ENCODE results near the gene TRMT61A.
"Not testable (repeated sequence)": the region's sequence is repeated elsewhere in the genome, so short reads cannot be mapped to it uniquely, and the experiment has no call there.

The TRMT61A gene

DNA sequence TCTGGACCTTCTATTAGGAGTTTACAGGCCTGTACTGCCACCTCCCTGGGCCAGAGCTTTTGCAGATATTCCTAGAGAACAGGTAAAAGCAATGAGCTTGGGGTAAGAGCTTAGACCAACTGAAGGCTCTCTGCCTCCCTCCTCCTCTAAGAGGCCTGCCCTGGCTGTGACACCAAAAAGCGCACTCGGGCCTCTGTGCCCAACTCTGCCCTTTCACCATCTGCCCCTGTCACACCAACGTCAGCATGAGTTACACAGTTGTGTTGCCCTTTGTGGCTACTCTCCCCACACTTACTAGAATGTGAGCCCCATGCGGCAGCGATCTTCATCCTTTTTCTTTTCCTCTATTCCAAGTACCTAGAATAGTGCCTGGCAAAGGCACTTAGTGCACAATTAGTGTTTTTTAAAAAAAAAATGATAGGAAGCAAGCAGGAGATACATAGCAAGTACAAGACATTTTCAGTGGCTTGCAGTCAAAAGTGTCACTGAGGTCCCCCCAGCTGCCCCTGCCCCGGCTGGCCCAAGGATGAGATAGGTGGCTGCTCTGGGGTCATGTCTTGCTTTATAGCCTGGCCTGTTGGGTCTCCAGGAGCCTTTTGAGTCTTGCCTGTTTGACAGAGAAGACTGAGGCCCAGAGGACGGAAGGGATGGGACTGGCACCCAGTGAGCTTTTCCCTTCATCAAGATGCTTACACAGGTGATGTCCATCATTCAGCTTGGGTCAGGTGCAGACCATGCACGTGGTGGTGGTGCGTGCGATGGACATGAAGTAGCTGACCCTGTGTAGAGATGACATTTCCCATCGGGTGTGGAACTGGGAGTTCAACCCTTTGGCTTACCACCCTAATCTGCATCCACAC lies 18.9 kb upstream of the TRMT61A start:
- DNase-seq = no peak

DNA sequence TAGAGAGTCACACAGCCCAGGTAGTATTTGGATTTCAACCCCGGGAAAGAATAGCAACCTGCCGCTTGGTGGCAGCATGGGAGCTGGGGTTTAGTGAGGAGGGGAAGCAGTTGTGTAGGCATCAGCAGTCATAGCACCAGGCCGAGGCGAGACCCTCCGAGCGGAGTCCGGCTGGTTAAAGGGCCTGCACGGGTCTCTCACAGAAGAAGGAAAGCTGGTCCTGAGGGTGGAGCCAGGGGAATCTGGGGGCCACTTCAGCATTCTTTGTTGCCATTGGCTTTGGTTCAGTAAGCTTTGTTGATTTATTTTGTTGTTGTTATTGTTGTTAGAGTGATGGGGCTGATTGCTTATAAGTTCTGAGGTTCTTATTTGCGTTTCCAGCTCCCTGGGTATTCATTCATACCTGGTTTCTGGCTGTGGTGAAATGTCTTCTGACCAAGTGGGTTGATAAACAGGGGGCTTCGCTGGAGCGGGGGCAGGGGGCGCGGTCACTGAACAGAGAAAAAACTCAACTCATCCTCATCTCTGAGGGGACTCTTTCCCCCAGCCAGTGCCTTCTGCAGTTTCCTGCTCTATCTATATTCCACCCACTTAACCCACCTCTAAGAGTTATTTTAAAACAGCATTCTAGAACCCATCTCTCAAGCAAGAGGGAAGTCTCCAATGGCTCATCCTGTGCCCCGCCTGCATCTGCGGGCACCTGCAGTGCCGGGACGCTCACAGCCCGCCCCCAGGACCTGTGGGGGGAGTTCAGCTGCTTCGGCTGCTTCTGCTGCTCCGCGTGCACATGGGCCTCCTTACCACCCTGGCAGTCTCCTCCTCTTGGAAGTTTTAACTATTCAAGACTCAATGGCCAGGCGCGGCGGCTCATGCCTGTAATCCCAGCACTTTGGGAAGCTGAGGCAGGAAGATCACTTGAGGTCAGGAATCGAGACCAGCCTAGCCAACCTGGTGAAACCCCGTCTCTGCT lies 18.0 kb upstream of the TRMT61A start:
- no peak for DNase-seq

DNA sequence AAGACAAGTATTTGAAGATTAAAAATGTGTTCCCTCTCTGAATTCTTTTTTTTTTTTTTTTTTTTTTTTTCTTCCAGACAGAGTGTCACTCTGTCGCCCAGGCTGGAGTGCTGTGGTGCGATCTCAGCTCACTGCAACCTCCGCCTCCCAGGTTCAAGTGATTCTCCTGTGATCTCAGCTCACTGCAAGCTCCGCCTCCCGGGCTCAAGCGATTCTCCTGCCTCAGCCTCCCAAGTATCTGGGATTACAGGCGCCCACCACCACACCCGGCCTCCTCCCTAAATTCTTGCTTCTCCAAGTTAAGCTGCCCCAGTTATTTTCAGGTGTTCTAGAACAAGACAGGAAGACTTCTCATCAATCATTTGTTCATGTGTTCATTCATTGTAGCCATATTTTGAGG lies 16.8 kb upstream of the TRMT61A start:
- not testable (repeated sequence) for DNase-seq

DNA sequence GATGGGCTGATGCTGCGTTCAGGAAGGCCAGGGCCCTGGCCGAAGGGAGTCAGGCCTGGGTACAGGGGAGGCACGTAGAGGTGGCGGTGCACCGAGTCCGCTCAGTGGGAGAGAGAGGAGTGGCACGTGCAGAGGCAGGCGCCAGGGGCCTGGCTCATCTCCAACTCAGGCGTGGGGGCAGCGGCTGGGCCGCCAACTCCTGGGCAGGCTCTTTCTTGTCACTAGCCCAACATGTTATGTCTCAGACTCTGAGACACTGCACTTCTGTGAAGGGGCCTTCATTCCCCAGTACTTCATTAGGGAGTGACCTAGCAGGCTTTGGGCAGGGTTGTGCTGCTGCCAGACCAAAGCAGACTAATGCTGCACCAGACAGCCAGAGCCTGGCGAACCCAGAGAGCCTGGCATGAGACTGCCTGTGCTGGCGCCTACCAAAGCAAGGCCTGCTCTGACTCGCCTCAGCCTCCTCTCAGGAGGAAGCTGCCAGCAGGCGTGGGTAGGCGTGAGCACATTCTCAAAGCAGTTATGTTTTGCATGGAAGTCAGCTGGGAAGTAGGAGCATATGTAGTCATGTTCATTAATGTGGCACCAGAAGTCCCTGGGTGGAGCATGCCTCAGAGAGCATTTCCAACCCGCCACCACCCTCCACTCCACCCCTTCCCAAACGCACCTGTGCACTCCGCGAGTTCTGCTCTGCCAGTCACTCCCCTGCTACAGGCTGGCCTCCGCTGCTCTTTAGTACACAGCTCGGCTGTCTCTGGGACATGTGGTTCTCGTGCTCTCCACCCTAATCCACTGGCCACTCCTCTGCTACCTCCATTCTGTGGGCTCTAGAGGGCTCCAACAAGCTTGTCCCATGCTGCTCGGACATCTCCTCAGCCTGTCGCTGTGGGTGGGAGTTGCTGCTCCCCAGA lies 16.0 kb upstream of the TRMT61A start:
- peak; percentile 89 to 97 for DNase-seq

DNA sequence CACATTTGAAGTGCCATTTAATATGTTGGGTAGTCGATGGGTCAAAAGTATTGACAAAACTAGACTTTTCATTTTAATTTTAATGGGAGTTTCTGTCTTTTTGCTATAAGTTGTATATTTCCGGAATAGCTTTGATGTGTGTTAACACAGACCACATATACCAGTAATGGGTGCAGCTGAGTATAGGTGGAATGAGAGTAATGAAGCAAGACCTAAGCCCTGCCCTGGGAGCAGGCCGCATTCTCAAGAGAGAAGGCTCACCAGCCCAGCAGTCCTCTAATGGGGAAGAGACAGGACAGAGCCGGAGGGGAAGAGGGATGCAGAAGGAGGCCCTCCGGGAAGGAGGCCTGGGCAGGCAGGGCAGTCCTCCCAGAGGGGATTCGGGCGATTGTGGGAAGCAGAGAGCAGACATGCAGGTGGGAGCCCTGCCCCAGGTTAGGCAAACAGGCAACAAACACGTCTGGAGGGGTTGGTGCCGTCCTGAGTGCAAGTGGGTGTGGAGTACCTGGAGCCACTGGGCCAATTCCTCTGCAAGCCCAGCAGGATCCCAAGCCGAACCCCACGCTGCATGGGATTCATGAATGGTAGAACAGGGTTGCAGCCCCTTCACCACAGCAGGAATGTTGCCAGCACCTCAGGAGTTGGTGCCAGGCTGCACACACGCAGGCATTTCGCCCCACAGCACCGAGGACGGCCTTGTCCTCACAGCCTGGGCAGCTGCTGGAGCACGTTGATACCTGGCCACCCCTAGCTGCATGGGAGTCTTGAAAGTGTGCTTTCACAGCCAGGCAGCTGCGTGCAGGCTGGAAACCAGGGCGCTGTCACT lies 14.2 kb upstream of the TRMT61A start:
- no peak for DNase-seq

DNA sequence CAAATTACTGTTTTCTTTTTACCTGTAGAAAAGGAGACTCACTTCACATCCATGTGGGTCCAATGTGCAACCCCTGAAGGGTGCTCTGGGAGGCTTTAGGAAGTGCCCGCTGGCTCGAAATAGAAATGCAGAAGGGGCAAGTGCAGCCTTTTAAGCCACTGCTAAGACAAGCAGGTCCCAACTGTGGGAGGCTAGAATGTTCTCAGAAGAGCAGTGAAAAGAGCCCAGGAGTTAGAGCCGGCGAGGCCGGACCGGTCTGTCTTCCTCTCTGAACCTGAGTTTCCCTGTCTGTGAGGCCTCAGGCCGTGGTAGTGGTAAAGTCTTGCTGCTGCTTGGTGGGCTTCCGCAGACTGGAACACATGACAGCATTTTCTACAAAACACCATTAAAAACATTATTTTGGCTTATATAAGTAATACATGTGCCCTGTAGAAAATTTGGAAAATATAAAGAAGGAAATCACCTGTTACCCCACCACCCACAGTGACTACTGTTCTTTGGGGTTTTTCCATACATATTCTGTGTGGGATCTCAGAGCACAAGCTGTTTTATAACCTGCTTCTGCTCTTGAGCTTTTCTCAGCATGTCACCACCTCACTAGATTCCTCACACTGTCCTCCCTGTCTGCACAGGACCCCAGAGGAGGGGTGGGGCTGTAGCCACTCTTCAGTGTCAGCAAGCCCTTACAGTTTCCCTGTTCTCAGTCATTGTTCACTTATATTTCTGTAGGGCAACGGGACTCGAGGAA lies 12.4 kb upstream of the TRMT61A start:
- no peak for DNase-seq

DNA sequence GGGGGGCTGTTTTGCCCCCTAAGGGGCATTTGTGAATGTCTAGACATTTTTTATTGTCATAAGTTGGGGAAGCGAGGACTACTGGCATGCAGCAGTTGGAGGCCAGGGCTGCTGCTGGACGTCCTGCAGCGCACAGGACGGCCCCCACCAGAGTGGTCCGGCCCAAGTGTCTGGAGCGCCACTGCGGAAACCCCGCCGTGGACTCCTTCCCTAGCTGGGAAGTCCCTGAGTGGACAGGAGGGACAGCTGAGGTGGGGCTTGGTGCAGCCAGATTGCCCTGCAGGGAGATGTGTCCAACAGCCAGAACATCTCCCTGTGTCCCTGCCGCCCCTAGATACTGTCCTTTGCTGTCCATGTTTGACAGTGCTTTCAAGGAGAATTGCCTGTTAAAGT lies 11.8 kb upstream of the TRMT61A start:
- no peak for DNase-seq

DNA sequence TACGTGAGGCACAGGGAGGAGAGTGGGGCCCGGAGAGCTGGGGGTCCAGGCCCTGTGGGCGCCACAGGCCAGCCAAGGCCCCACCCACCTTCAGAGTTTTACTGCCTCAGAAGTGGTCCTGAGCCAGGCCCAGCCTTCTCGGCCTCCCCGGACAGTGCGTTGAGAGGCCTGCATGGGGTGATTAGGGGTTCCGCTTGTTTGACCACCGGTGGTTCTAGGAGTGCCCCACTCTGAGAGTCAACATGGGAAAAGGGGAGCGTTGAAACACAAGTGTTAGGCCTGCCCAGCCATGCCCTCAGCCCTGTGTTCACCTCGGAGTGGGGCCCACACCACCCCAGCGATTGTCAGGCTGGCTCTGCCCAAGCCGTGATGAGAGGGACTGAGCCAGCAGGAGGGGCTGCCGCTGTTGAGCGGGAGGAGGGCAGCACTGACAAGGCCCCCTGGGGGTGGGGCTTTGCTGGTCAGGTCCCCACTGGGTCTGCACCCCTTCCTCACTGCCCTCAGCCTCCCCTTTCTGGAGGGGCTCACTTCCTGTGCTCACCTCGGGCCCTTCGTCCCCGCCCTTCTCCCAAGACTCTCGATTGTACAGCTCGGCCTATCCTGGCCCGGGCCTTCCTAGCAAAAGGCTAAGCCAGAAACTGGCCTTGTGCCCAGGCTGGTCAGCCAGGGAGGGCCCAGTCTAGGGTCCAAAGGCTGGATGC lies 11.1 kb upstream of the TRMT61A start:
- DNase-seq = peak in 1 of 2 experiments; percentile 56

DNA sequence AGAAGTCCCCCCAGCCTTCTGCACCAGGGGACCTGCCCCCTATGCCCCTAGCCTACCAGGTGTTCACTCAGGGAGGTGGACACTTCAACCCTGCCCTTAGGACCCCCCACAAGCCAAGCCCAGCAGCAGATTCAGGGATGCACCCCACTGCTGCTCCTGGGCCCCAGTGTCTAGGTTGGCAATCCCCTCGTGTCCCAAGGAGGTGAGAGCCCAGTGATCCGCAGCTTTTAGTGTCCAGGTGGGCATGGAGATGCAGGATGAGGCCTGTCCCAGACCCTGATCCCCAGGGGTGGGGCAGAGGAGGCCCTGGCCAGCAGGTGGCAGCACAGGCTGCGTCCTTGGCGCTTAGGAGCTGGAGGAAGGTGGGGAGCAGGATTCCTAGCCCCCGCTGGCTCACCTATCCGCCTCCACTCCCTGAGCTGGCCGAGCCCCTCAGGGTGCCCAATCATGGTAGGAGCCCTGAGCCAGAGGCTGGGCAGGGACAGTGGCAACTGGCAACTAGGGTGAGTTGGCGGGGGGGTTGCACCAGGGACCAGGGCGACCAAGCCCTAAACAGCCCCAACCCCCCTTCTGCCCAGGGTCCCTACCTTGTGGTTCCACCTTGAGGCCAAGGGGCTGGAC lies 10.5 kb upstream of the TRMT61A start:
- DNase-seq = peak; percentile 21 to 77

DNA sequence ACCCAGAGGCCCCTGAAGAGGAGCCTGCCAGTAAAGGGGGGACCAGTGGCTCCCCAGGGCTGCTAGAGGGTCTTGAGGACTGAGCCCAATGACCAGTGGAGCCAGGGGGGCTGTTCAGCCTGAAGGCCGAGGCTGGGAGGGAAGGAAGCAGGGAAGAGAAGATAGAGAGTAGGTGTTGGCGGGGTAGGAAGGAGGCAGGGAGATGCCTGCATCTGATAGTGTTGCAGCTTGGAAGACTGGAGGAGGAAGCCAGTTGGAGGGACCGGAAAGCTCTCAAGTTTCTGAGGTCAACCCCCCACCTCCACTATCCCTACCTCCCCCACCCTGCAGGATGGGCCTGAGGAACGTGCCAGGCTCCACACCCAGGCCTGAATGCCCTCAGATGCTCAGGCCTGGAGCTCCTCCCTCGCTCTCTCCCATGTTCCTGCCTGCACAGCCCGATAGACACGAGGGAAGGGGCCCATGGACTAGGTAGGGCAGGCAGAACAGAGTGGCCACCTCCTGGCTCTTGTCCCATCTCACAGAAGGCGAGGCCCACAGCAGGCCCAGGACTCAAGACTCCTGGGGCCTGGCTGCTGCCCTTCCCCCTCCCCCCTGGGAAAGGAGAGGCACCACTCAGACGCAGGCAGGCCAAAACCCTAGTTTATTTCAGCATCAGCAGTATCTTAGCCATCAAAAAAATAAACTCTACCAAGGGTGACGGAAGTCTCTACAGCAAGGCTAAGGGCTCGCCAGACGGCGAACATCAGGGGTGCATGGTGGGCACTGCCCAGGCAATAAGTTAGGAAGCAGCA lies 9.8 kb upstream of the TRMT61A start:
- DNase-seq = peak in 1 of 2 experiments; percentile 69

DNA sequence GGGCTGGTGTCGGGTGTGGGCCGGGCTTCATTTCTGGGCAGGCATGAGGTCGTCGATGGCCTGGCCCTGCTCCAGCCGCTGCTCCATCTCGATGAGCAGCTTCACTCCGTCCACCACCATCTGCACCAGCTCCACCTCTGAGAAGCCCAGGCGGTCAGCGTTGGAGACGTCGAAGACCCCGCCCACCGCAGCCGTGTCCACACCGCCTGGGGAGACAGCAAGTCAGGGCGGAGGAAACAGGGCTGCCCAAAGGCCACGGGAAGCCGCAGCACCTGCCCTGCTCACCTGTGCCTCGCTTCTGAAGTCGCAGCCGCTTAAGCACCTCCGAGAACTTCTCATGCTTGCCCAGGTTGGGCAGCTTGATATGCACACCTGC lies 9.2 kb upstream of the TRMT61A start:
- peak; percentile 23 to 76 for DNase-seq

DNA sequence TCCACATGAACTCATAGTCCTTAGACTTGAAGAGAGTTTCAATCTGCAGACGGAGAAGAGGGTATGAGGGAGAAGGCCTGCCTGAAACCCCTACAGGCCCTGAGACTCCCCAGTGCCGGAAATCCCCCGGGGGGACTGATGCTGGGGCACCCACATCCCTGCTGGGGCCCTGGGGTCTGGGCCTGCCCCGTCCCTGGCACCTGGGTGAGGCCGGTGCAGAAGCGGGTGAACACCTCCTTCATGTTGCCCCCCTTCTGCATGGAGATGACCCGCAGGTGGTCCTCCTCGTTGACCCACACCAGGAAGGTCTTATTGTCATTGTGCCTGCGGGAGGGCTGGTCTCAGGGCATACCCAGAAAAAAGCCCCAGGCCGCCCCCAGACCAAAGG lies 8.7 kb upstream of the TRMT61A start:
- no peak for DNase-seq

DNA sequence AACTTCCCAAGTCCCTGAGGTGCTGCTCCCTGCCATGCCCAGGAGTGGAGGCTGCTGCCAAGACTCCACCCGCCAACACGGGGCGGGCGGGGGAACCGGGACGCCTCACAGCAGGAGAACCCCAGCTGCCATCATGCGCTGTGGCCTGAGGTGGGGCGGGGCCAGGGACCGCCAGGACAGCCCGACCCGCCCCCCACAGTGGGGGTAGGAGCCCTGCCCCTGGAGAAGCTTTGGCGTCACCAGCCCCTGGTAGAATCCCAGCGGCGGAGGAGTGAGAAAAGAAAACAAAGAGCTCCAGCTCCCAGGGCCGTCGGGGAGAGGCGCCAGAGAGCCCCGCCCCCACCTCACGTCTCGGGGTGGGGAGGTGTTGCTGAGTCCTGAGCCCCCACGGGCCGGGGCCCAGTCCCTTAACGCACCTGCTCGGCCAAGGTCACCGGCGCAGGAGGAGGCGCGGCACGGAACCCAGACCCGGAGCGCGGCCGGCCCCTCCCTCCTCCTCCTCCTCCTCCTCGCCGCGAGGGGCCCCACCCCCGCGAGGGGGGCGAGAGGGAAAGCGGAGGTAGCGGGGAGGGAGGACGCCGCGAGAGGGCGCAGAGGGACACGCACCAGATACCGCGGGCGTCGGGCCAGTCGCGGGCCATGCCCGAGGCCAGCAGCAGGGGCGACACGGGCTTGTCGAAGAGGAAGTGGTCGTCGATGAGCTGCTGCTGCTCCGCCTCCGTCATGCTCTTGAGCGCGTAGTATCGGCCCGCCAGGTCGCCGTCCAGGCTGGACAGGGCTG lies 8.1 kb upstream of the TRMT61A start:
- peak; percentile 60 to 90 for DNase-seq

DNA sequence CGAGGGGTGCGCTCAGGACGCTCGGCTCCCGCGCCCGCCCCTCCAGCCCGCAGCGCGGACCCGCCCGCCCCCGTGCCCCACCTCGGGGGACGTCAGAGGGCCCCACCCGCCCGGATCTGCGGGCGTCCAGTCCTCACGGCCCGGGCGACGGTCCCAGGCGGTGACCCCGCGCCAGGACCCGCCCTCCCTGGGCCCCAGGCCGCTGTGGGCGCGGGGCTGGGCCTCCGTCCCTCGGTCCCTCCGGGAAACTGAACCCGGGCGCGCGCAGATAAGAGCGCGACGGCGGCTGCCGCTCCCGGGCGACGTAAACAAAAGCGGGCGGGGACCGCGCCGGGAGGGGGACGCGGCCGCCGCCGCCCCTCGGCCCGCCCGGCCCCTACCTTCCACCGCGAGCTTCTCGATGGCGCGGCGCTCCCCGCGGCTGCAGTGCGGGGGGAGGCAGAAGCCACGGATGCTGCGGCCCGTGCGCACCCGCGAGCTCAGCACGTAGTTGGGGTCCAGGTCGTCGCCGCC lies 7.5 kb upstream of the TRMT61A start:
- DNase-seq = peak in 1 of 2 experiments; percentile 55

DNA sequence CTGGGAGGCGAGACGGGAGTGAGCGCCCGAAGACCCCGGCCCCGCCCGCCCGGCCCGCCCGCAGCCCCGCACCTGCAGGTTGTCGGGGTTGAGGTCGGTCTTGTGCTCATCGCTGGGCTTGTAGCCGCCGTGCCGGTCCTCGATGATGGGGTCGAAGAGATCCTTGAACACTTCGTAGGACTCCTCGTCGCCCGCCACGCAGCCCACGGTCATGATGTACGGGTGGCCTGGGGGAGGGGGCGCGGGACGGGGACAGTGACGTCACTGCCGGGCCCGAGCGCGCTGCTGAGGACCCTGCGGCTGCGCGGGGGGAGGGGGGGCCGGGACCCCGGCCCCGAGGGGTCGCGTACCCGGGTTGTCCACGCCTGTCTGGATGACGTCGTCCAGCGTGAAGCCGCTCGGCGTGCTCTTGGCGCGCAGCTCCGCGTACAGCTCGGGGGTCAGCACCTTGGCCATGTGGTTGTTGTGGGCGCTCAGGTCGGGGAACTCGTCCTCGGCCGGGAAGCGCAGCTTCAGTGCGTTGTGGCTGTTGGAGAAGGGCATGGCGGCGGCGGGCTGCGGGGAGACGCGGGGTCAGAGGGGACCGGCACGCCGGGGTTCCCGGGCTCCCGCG lies 6.9 kb upstream of the TRMT61A start:
- peak; percentile 36 to 68 for DNase-seq

DNA sequence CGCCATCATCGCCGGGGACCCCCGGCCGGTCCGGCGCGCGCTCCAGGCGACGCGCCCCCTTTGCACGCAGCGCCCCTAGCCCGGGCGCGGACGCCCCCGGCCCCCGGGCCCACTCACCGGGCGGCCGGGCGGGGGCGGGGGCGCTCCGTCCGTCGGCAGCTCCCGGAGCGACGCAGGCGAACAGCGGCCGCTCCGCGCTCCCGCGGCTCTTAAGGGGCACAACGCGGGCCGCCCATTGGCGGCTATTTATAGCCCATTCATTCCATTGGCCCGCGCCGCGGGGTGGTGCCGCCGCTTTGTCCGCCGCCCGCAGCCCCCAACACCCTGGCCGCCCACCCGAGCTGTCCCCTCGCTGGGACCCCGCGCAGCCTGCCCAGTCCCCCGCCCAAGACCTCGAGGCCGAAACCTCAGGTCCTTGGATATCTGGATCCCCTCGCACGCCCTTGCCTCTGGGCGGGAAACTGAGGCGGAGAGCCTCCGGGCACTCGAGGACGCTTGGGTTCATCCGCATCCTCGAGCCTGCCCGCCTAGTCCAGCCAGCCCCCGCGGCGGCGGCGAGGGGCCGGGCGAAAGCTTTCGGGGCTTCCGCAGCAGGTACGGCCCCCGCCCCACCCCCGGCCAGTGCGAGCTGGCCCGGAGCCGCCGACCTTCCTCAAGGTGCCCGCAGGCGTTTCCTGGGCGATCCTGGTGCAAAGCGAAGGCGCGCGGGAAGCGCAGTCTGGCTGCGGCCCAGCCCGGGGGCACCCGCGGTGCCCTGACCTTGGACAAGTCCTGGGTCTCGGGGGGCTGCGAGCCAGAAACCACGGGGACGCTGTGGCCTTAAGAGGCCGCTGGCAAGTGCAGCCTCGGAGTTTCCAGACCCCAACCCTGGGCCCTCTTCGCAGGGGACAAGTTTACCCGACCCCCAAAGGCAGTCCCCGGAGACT lies 6.1 kb upstream of the TRMT61A start, which contains the start of gene CKB:
CKB (minus strand) TSS at position 182 of the 926 bp plus-strand sequence. CDS start 337 bp downstream, outside the sequence.
- peak; percentile 45 to 92 for DNase-seq
